GM18505 (cell line): ENCODE results near the gene SYCP2.

Experiments
- ATAC-seq: cut with Tn5 transposase; IDR thresholded peaks from one replicate; pipeline ENCODE4 v1.9.1; 2021; ENCODE audit not compliant: unreplicated experiment
- POLR2A ChIP-seq: IDR thresholded peaks from 4 replicates; pipeline ENCODE4 v1.6.1; 2011; ENCODE audit warnings: borderline replicate concordance; ENCODE audit not compliant: insufficient read depth, insufficient read length; ENCODE audit errors: extremely low read depth

Gene SYCP2

DNA sequence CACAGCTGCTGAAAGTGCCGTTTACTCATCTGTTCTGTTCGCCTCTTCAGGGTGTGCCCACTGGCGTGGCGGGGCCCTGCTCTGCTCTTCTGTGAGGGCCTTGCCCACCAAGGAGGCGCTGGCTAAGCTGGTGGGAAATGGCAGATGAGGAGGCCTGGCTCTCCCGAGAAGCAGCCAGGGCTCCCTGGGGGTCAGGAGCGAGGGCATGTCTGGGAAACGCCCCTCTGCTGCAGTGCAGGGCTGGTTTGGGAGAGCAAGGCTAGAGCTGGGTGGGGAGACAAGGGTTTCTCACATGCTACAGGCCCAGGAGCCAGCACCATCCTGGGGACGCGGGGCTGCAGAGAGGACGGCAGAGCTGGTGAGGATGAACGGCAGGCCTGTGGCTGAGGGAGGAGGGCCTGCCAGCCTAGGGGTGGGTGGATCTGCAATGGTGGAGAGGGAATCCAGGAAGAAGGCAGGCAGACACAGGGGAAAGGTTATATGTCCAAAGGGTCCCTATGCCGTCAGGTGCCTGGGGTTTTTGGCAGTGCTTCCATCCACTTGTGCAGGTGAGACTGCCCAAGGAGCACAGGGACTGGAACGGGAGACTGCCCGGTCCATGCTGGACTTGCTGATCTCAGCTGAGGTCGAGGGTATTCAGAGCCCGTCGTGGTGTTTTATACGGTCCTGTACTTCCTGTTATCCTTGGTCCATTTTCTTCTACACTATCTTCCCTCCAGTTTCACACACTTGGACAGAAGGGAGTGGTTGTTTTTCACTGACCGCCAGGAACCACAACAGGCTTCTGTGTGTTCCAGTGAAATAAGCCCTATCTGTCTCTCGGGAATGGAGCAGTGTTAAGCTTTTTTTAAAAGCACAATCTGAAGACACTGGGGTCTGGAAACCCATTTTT lies 119.2 kb downstream of the SYCP2 start:
- TF ChIP-seq POLR2A = no peak
- ATAC-seq = no peak
